Activated naive CD4-positive, alpha-beta T cell treated with anti-CD3 and anti-CD28 coated beads, Interleukin-2, amount 10 ng/mL, durations not matched to agents 7 days and 5 days (primary cell): ENCODE results near the gene OR2AT4.
"Not testable (repeated sequence)": the region's sequence is repeated elsewhere in the genome, so short reads cannot be mapped to it uniquely, and the experiment has no call there.

Experiments used
- CTCF ChIA-PET: fragments of 350-600 bp; sonication (Branson Sonifier 250); formaldehyde crosslinking; loops from one replicate; lab custom pipeline; 2021; ENCODE audit warnings: antibody characterized with exemption; lab: Charles Lee
- DNase-seq: peaks from one replicate; pipeline ENCODE4 v3.0.0-alpha.2; 2020
- H3K27ac Mint-ChIP-seq: one replicate; pipeline ENCODE4 v1.8.0; 2021; ENCODE audit warnings: mild to moderate bottlenecking, moderate library complexity, mixed read lengths
- H3K27me3 Mint-ChIP-seq: one replicate; pipeline ENCODE4 v1.8.0; 2021; ENCODE audit warnings: mild to moderate bottlenecking, mixed read lengths
- H3K36me3 Mint-ChIP-seq: one replicate; pipeline ENCODE4 v1.8.0; 2021; ENCODE audit warnings: mixed read lengths
- H3K4me1 Mint-ChIP-seq: one replicate; pipeline ENCODE4 v1.8.0; 2021; ENCODE audit warnings: mixed read lengths
- H3K4me3 Mint-ChIP-seq: one replicate; pipeline ENCODE4 v1.8.0; 2021; ENCODE audit warnings: mild to moderate bottlenecking, moderate library complexity, mixed read lengths
- H3K9me3 Mint-ChIP-seq: one replicate; pipeline ENCODE4 v1.8.0; 2021; ENCODE audit warnings: mixed read lengths

OR2AT4 gene

GRCh38 chr11:75126564-75126963 is 29.9 kb upstream of the OR2AT4 start:
- H3K27me3 Mint-ChIP-seq = peaks cover 20% of the 10 kb centered on the region
- no peaks in the 10 kb centered on the region for H3K9me3 Mint-ChIP-seq
- no peaks in the 10 kb centered on the region for H3K36me3 Mint-ChIP-seq
- H3K4me1 Mint-ChIP-seq = no peaks in the 10 kb centered on the region
- CTCF ChIA-PET = interaction anchor here (1.8 kb wide), 1 partner anchor 14 kb away, joined by 6 read pairs; no protein-coding TSS in a partner anchor
- no peak overlapping the region for H3K27ac Mint-ChIP-seq
- H3K4me3 Mint-ChIP-seq = no peak overlapping the region
- no peak for DNase-seq

DNA sequence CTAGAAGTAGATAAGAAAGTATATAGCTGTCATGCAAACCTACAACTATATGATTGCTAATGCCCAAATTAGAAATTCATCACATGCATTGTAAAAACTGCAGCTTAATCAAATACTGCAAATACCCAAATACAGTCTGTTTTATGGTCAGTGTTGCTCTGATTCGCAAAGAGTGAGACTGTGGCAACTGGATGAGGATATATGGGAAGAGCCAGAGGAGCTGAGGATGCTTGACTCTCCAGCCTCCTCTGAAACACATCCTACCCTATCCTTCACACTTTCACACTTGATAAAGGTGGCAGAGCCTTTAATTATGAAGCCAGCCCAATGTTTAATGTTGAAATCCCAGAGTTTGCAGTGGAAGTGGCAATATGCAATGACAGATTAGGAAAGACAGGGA is 21.9 kb upstream of the OR2AT4 start:
- Mint-ChIP-seq H3K36me3 (no peaks in the 10 kb centered on the region), H3K27ac (no peak overlapping the region), H3K4me1 (no peaks in the 10 kb centered on the region), H3K9me3 (no peaks in the 10 kb centered on the region), H3K27me3 (peaks cover 27% of the 10 kb centered on the region), H3K4me3 (no peak overlapping the region)
- DNase-seq = no peak
- CTCF ChIA-PET = no interaction called here

- no peak for DNase-seq
- Mint-ChIP-seq H3K4me1 (no peaks in the 10 kb centered on the region), H3K4me3 (no peak overlapping the region), H3K27me3 (peaks cover 24% of the 10 kb centered on the region), H3K9me3 (no peaks in the 10 kb centered on the region), H3K36me3 (no peaks in the 10 kb centered on the region), H3K27ac (no peak overlapping the region)
- CTCF ChIA-PET = no interaction called here
Observed at GRCh38 chr11:75114465-75114864, 17.8 kb upstream of the OR2AT4 start.

- peaks cover 15% of the 10 kb centered on the region for H3K27me3 Mint-ChIP-seq
Observed at GRCh38 chr11:75113030-75113429, 16.4 kb upstream of the OR2AT4 start.

DNA sequence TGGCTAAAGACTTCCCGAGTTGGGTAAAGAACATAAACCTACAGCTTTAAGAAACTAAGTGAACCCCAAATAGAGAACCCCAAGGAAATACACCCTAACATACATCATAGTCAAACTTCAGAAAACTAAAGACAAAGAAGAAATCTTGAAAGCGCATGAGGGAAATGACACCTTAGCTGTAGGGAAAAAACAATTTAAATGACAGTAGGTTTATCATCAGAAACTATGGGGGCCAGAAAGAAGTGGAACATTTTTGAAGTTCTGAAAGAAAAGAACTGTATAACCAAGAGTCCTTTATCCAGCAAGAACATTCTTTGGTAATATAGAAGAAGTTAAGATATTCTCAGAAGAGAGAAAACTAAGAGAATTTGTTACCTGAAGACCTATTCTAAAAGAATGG is 15.5 kb upstream of the OR2AT4 start:
- no peak for DNase-seq
- no peaks in the 10 kb centered on the region for H3K36me3 Mint-ChIP-seq
- no peaks in the 10 kb centered on the region for H3K9me3 Mint-ChIP-seq
- H3K27me3 Mint-ChIP-seq = peaks cover 16% of the 10 kb centered on the region
- H3K4me1 Mint-ChIP-seq = no peaks in the 10 kb centered on the region
- no peak overlapping the region for H3K27ac Mint-ChIP-seq
- CTCF ChIA-PET = no interaction called here
- no peak overlapping the region for H3K4me3 Mint-ChIP-seq

More at GRCh38 chr11:75113030-75113429, 16.4 kb upstream of the OR2AT4 start:
- Mint-ChIP-seq H3K36me3 (no peaks in the 10 kb centered on the region), H3K27ac (no peak overlapping the region), H3K4me1 (no peaks in the 10 kb centered on the region), H3K9me3 (no peaks in the 10 kb centered on the region), H3K4me3 (no peak overlapping the region)
- DNase-seq = no peak
- CTCF ChIA-PET = no interaction called here

DNA sequence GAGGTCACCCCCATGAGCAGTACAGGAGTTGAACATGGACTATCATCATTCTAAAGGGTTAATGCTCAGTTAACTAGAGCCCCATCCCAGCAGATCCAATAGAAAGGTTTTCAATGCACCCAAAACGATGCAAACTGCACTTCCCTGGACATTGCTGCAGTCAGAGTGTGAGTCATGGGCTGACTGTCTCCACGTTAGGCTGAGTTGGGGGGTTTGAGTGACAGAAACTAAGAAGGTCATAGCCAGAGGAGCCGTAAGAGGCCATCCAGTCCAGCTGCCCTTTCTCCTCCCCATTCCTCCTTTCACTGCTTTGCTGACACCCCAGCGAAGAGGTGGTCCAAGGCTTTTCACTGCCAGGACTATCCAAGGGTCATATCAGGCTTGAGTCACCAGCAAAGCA is 10.5 kb upstream of the OR2AT4 start:
- H3K4me3 Mint-ChIP-seq = no peak overlapping the region
- H3K9me3 Mint-ChIP-seq = no peaks in the 10 kb centered on the region
- H3K4me1 Mint-ChIP-seq = peaks cover 2% of the 10 kb centered on the region
- no peaks in the 10 kb centered on the region for H3K36me3 Mint-ChIP-seq
- H3K27ac Mint-ChIP-seq = no peak overlapping the region
- peaks cover 16% of the 10 kb centered on the region for H3K27me3 Mint-ChIP-seq
- DNase-seq = no peak
- CTCF ChIA-PET = interaction anchor here (0.7 kb wide), 1 partner anchor 97 kb away, joined by 3 read pairs; no protein-coding TSS in a partner anchor

- H3K36me3 Mint-ChIP-seq, H3K4me3 Mint-ChIP-seq, H3K4me1 Mint-ChIP-seq, DNase-seq, H3K9me3 Mint-ChIP-seq, H3K27ac Mint-ChIP-seq: not testable (repeated sequence)
- H3K27me3 Mint-ChIP-seq = peaks cover 23% of the 10 kb centered on the region
- CTCF ChIA-PET = interaction anchor here (0.6 kb wide), 1 partner anchor 283 kb away, joined by 3 read pairs; no protein-coding TSS in a partner anchor
Observed at GRCh38 chr11:75105967-75106681, 9.4 kb upstream of the OR2AT4 start.

- peaks cover 23% of the 10 kb centered on the region for H3K27me3 Mint-ChIP-seq
Observed at GRCh38 chr11:75105462-75105925, 8.8 kb upstream of the OR2AT4 start.

GRCh38 chr11:75103380-75104026 is 6.8 kb upstream of the OR2AT4 start:
- CTCF ChIA-PET = interaction anchor here (0.6 to 1.0 kb wide), 2 partner anchors 20 to 37 kb away, joined by 3 to 4 read pairs; no protein-coding TSS in a partner anchor
- no peak for DNase-seq
- H3K4me1 Mint-ChIP-seq = peaks cover 2% of the 10 kb centered on the region
- no peaks in the 10 kb centered on the region for H3K36me3 Mint-ChIP-seq
- no peak overlapping the region for H3K4me3 Mint-ChIP-seq
- no peaks in the 10 kb centered on the region for H3K9me3 Mint-ChIP-seq
- H3K27me3 Mint-ChIP-seq = peaks cover 26% of the 10 kb centered on the region
- no peak overlapping the region for H3K27ac Mint-ChIP-seq

More at GRCh38 chr11:75105462-75105925, 8.8 kb upstream of the OR2AT4 start:
- DNase-seq = no peak
- Mint-ChIP-seq H3K9me3 (no peaks in the 10 kb centered on the region), H3K4me1 (peaks cover 2% of the 10 kb centered on the region), H3K27ac (no peak overlapping the region), H3K4me3 (no peak overlapping the region), H3K36me3 (no peaks in the 10 kb centered on the region)
- CTCF ChIA-PET = no interaction called here

GRCh38 chr11:75101424-75102128 is 4.9 kb upstream of the OR2AT4 start:
- no peak for DNase-seq
- Mint-ChIP-seq H3K27ac (no peak overlapping the region), H3K9me3 (no peaks in the 10 kb centered on the region), H3K27me3 (peaks cover 29% of the 10 kb centered on the region), H3K36me3 (no peaks in the 10 kb centered on the region), H3K4me1 (peaks cover 2% of the 10 kb centered on the region), H3K4me3 (no peak overlapping the region)
- CTCF ChIA-PET = no interaction called here

- Mint-ChIP-seq H3K9me3 (no peaks in the 10 kb centered on the region), H3K36me3 (no peaks in the 10 kb centered on the region), H3K4me1 (peaks cover 2% of the 10 kb centered on the region), H3K4me3 (no peak overlapping the region), H3K27me3 (peaks cover 31% of the 10 kb centered on the region), H3K27ac (no peak overlapping the region)
- CTCF ChIA-PET = no interaction called here
- no peak for DNase-seq
Observed at GRCh38 chr11:75100314-75100713, 3.6 kb upstream of the OR2AT4 start.

DNA sequence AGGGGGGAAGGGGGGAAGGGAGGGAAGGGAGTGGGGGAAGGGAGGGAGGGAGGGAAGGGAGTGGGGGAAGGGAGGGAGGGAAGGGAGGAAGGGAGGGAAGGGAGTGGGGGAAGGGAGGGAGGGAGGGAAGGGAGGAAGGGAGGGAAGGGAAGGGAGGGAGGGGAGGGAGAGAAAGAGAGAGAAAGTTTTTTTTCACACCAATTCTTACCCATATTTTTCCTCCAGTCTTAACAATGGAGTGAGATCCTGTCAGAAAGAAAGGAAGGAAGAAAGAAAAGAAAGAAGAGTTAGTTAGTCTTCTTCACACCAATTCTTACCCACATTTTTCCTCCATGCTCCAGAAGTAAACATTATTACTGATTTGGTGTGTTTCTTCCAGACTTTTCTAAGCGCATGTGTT is 3.0 kb upstream of the OR2AT4 start:
- peaks cover 2% of the 10 kb centered on the region for H3K4me1 Mint-ChIP-seq
- no peak for DNase-seq
- no peaks in the 10 kb centered on the region for H3K9me3 Mint-ChIP-seq
- H3K27ac Mint-ChIP-seq = no peak overlapping the region
- peaks cover 34% of the 10 kb centered on the region for H3K27me3 Mint-ChIP-seq
- no peak overlapping the region for H3K4me3 Mint-ChIP-seq
- no peaks in the 10 kb centered on the region for H3K36me3 Mint-ChIP-seq
- CTCF ChIA-PET = no interaction called here

DNA sequence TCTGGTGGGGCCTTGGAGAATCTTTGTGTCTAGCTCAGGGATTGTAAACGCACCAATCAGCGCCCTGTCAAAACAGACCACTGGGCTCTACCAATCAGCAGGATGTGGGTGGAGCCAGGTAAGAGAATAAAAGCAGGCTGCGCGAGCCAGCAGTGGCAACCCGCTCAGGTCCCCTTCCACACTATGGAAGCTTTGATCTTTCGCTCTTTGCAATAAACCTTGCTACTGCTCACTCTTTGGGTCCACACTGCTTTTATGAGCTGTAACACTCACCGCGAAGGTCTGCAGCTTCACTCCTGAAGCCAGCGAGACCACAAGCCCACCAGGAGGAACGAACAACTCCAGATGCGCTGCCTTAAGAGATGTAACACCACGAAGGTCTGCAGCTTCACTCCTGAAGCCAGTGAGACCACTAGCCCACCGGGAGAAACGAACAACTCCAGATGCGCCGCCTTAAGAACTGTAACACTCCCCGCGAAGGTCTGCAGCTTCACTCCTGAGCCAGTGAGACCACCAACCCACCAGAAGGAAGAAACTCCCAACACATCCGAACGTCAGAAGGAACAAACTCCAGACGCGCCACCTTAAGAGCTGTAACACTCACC is 2.3 kb upstream of the OR2AT4 start:
- H3K27ac Mint-ChIP-seq, H3K4me3 Mint-ChIP-seq, H3K4me1 Mint-ChIP-seq, CTCF ChIA-PET, DNase-seq, H3K9me3 Mint-ChIP-seq, H3K36me3 Mint-ChIP-seq: not testable (repeated sequence)
- peaks cover 40% of the 10 kb centered on the region for H3K27me3 Mint-ChIP-seq

- H3K4me3 Mint-ChIP-seq, DNase-seq, CTCF ChIA-PET, H3K27ac Mint-ChIP-seq, H3K4me1 Mint-ChIP-seq, H3K9me3 Mint-ChIP-seq, H3K36me3 Mint-ChIP-seq: not testable (repeated sequence)
- peaks cover 40% of the 10 kb centered on the region for H3K27me3 Mint-ChIP-seq
Observed at GRCh38 chr11:75098181-75098580, 1.5 kb upstream of the OR2AT4 start.
